Right lobe of liver (tissue), 6 donors: ENCODE data around the gene DCP1A. TPM values are rescaled to one million over a fixed set of nuclear protein-coding genes. Genes with fewer than 3 reads are reported as not detected.
"Not testable (repeated sequence)": the region's sequence is repeated elsewhere in the genome, so short reads cannot be mapped to it uniquely, and the experiment has no call there.

ENCODE experiments used
- ATAC-seq, 4 donors: fragments of 200-7000 bp; cut with Tn5 transposase; one replicate each; pipeline ENCODE4 v1.9.1; 2020; ENCODE audit warnings: mild to moderate bottlenecking in 4 of 4, moderate library complexity in 4 of 4
- DNase-seq, 3 donors: peaks; one replicate each; pipeline ENCODE4 v3.0.0-alpha.2; 2020
- H3K27ac ChIP-seq, 3 donors: fragments of 200-600 bp; one replicate each; pipeline ENCODE4 v1.8.0; 2022
- H3K27me3 ChIP-seq, 2 donors: fragments of 200-600 bp; one replicate each; pipeline ENCODE4 v1.8.0; 2022
- H3K36me3 ChIP-seq, 4 donors: fragments of 200-600 bp; sonication (generic) in 1 of 4; one replicate each; pipeline versions ENCODE4 v1.5.1 to v1.8.0; 2017 to 2022; ENCODE audit warnings: control low read depth in 1 of 4
- H3K4me1 ChIP-seq, 4 donors: fragments of 200-600 bp; sonication (generic) in 1 of 4; one replicate each; pipeline versions ENCODE4 v1.5.1 to v1.8.0; 2017 to 2022; ENCODE audit warnings: control low read depth in 1 of 4
- H3K4me3 ChIP-seq, 3 donors: fragments of 200-600 bp; one replicate each; pipeline ENCODE4 v1.8.0; 2022
- H3K9me3 ChIP-seq, 4 donors: fragments of 200-600 bp; sonication (generic) in 1 of 4; one replicate each; pipeline versions ENCODE4 v1.5.1 to v1.8.0; 2017 to 2022; ENCODE audit warnings: control low read depth in 1 of 4
- CTCF ChIP-seq, 4 donors: fragments of 200-600 bp in 3 of 4; fragments of 450-650 bp in 1 of 4; IDR thresholded peaks; one replicate each; pipeline versions ENCODE4 v1.5.1 to v1.8.0; 2016 to 2022; ENCODE audit warnings: antibody characterized with exemption in 4 of 4, mild to moderate bottlenecking in 2 of 4
- POLR2A ChIP-seq: fragments of 450-650 bp; IDR thresholded peaks from one replicate; pipeline ENCODE4 v1.6.1; 2017; ENCODE audit warnings: antibody characterized with exemption, mild to moderate bottlenecking
- WGBS: methylation state at CpG from one replicate; pipeline ENCODE4 v1.1.6; 2018; ENCODE audit warnings: low coverage, low lambda C conversion rate; ENCODE audit not compliant: insufficient coverage; ENCODE audit errors: missing lambda C conversion rate; 5-methylcytosine and 5-hydroxymethylcytosine counted together
- intact Hi-C, 2 donors: fragments of 100-400 bp; cut with DNase I; formaldehyde crosslinking; loops; one replicate each; pipeline versions ENCODE4 v1.11.2 to v1.14.1; 2022
- total RNA-seq, 6 experiments: library from RNA; depleted of rRNA in 2 of 6; stranded (reverse); fragments of >200 nt in 2 of 6; fragmentation: NEBNext Ultra II Directional in 3 of 6; extraction: Animal tissue kit (Norgen Biotek cat#: 25700) in 3 of 6; gene quantifications; one replicate each; pipeline versions ENCODE4 v1.1.0 to v1.2.4, GENCODE V29; 2016 to 2023
- donor health status: DM: no; HTN: yes; CAD: no.
- donor health status: DM: no; HTN: no; CAD: no.
- donor health status: DM: no; HTN: no; CAD: no.
- donor health status: DM: no; HTN: yes; CAD: no.
- donor health status: DM: no; HTN: yes; CAD: no.

Gene DCP1A
- total RNA-seq, 6 experiments from 2014 or later: 5.7 to 12.1 (median 7.1) TPM

GRCh38 chr3:53361852-53362251 is 14.5 kb upstream of the DCP1A start:
- H3K27ac ChIP-seq: no peak overlapping the region
- TF ChIP-seq CTCF (IDR thresholded peaks at IDR 0.05) (no peak), POLR2A (no peak)
- H3K4me1 ChIP-seq: no peaks in the 10 kb centered on the region
- intact Hi-C loops: no loop called here
- no peaks in the 10 kb centered on the region for H3K36me3 ChIP-seq
- 84% methylated on average over 3 of the region's 3 CpGs for WGBS
- H3K4me3 ChIP-seq: no peak overlapping the region
- no peaks in the 10 kb centered on the region for H3K9me3 ChIP-seq
- no peaks in the 10 kb centered on the region for H3K27me3 ChIP-seq
- ATAC-seq (no peak), DNase-seq (no peak)

- Histone ChIP-seq H3K4me3 (no peak overlapping the region), H3K27ac (no peak overlapping the region), H3K36me3 (no peaks in the 10 kb centered on the region), H3K27me3 (no peaks in the 10 kb centered on the region), H3K9me3 (no peaks in the 10 kb centered on the region), H3K4me1 (no peaks in the 10 kb centered on the region)
- DNase-seq: no peak
- 60% methylated on average over 1 of the region's 1 CpG for WGBS
- no peak for ATAC-seq
- intact Hi-C loops: no loop called here
- no peak for TF ChIP-seq POLR2A
- TF ChIP-seq CTCF (IDR thresholded peaks at IDR 0.05): no peak
These were observed 10.1 kb upstream of the DCP1A start for GRCh38 chr3:53357458-53357857.

- Histone ChIP-seq H3K4me1 (no peaks in the 10 kb centered on the region), H3K4me3 (no peak overlapping the region)
These were observed 7.7 kb upstream of the DCP1A start for GRCh38 chr3:53354945-53355498.

GRCh38 chr3:53353202-53353601 is 5.9 kb upstream of the DCP1A start:
- no peaks in the 10 kb centered on the region for H3K27me3 ChIP-seq
- ATAC-seq (no peak), DNase-seq (no peak)
- WGBS: 87% methylated on average over 2 of the region's 2 CpGs
- H3K27ac ChIP-seq: no peak overlapping the region
- H3K4me3 ChIP-seq: no peak overlapping the region
- TF ChIP-seq CTCF (IDR thresholded peaks at IDR 0.05): no peak
- no peak for TF ChIP-seq POLR2A
- no peaks in the 10 kb centered on the region for H3K9me3 ChIP-seq
- H3K4me1 ChIP-seq: no peaks in the 10 kb centered on the region
- no peaks in the 10 kb centered on the region for H3K36me3 ChIP-seq
- intact Hi-C loops: no loop called here

More at GRCh38 chr3:53354945-53355498, 7.7 kb upstream of the DCP1A start:
- no peak for ATAC-seq
- no peaks in the 10 kb centered on the region for H3K9me3 ChIP-seq
- 83% methylated on average over 2 of the region's 2 CpGs for WGBS
- no peaks in the 10 kb centered on the region for H3K36me3 ChIP-seq
- intact Hi-C loops: no loop called here
- DNase-seq: no peak
- H3K27ac ChIP-seq: no peak overlapping the region
- no peaks in the 10 kb centered on the region for H3K27me3 ChIP-seq
- TF ChIP-seq CTCF (IDR thresholded peaks at IDR 0.05) (no peak), POLR2A (no peak)

GRCh38 chr3:53350652-53351051 is 3.3 kb upstream of the DCP1A start:
- DNase-seq (no peak), ATAC-seq (no peak)
- TF ChIP-seq POLR2A (no peak), CTCF (IDR thresholded peaks at IDR 0.05) (peak in 1 of 4 donors; percentile 16)
- Histone ChIP-seq H3K36me3 (no peaks in the 10 kb centered on the region), H3K27ac (no peak overlapping the region), H3K4me3 (no peak overlapping the region), H3K9me3 (no peaks in the 10 kb centered on the region), H3K27me3 (no peaks in the 10 kb centered on the region), H3K4me1 (no peaks in the 10 kb centered on the region)
- WGBS: 29% methylated on average over 3 of the region's 3 CpGs
- intact Hi-C loops: no loop called here

- H3K27me3 ChIP-seq, H3K4me1 ChIP-seq, ATAC-seq, H3K9me3 ChIP-seq, H3K36me3 ChIP-seq, intact Hi-C loops: not testable (repeated sequence)
- peak in 1 of 3 donors; percentile 28 for DNase-seq
- peak overlapping the region; percentile 91 to 96 (median 93) for H3K27ac ChIP-seq
- peak overlapping the region; percentile 71 to 95 (median 80) for H3K4me3 ChIP-seq
- 85% methylated on average over 19 of the region's 19 CpGs for WGBS
These were observed 775 bp upstream of the DCP1A start for GRCh38 chr3:53348118-53348517.
